ENCODE measurements around the gene FOSL1. TPM values are rescaled to one million over a fixed set of nuclear protein-coding genes. Genes with fewer than 3 reads are reported as not detected.

Gene FOSL1
- total RNA-seq, 4 donors from 2014 or later: 3.2 to 47.2 (median 8.7) TPM; not detected in 1

DNA sequence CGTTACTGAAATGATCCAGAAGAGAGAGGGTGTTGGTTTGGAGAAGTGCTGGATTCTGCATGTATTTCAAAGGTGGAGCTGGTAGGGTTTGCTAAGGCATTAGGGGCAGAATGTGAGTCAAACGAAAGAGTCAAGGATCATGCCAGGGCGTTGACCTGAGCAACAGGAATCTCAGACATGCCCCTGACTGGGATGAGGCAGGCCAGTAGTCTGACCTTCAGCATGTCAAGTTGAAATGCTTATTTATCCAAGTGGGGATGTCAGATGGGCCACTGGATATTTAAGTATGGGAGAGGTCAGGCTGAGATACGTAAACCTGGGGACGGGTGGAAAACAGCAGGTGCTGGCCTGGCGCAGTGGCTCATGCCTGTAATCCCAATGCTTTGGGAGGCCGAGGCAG, 42.3 kb upstream of the FOSL1 start:
- peaks cover 0 to 23% (median 0%) of the 10 kb centered on the region in 4 donors for H3K27me3 ChIP-seq
- no peak overlapping the region for H3K4me3 ChIP-seq
- WGBS: 78% methylated on average over 7 of the region's 7 CpGs
- H3K27ac ChIP-seq (replicated peaks in 1 of 4): no peak overlapping the region
- no peaks in the 10 kb centered on the region for H3K4me1 ChIP-seq
- no peaks in the 10 kb centered on the region for H3K9me3 ChIP-seq
- no peak for DNase-seq (ENCODE audit: extremely low spot score)
- no peaks in the 10 kb centered on the region for H3K36me3 ChIP-seq
- TF ChIP-seq, protein P1, sequence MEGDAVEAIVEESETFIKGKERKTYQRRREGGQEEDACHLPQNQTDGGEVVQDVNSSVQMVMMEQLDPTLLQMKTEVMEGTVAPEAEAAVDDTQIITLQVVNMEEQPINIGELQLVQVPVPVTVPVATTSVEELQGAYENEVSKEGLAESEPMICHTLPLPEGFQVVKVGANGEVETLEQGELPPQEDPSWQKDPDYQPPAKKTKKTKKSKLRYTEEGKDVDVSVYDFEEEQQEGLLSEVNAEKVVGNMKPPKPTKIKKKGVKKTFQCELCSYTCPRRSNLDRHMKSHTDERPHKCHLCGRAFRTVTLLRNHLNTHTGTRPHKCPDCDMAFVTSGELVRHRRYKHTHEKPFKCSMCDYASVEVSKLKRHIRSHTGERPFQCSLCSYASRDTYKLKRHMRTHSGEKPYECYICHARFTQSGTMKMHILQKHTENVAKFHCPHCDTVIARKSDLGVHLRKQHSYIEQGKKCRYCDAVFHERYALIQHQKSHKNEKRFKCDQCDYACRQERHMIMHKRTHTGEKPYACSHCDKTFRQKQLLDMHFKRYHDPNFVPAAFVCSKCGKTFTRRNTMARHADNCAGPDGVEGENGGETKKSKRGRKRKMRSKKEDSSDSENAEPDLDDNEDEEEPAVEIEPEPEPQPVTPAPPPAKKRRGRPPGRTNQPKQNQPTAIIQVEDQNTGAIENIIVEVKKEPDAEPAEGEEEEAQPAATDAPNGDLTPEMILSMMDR (IDR thresholded peaks at IDR 0.05): no peak
- TF ChIP-seq POLR2AphosphoS5 (IDR thresholded peaks at IDR 0.05): no peak
- TF ChIP-seq POLR2A (IDR thresholded peaks at IDR 0.05; ENCODE audit: low read depth): no peak
- no peak for TF ChIP-seq EP300 (IDR thresholded peaks at IDR 0.05)
- intact Hi-C loops (cut with DNase I): no loop called here

- Histone ChIP-seq H3K27ac (replicated peaks in 1 of 4) (no peak overlapping the region), H3K36me3 (no peaks in the 10 kb centered on the region), H3K4me1 (no peaks in the 10 kb centered on the region), H3K27me3 (peaks cover 0 to 19% (median 0%) of the 10 kb centered on the region in 4 donors), H3K4me3 (no peak overlapping the region), H3K9me3 (no peaks in the 10 kb centered on the region)
- no peak for DNase-seq (ENCODE audit: extremely low spot score)
- no peak for TF ChIP-seq POLR2A (IDR thresholded peaks at IDR 0.05; ENCODE audit: low read depth)
- TF ChIP-seq, protein P1 (IDR thresholded peaks at IDR 0.05): no peak
- no peak for TF ChIP-seq POLR2AphosphoS5 (IDR thresholded peaks at IDR 0.05)
- TF ChIP-seq EP300 (IDR thresholded peaks at IDR 0.05): no peak
- WGBS: 80% methylated on average over 9 of the region's 9 CpGs
- intact Hi-C loops (cut with DNase I): no loop called here
Measured at GRCh38 chr11:65941720-65942310, 41.6 kb upstream of the FOSL1 start.

- H3K4me3 ChIP-seq: no peak overlapping the region
- no peak overlapping the region for H3K27ac ChIP-seq (replicated peaks in 1 of 4)
- H3K27me3 ChIP-seq: peaks cover 0 to 18% (median 0%) of the 10 kb centered on the region in 4 donors
- WGBS: 68% methylated on average over 4 of the region's 4 CpGs
- H3K9me3 ChIP-seq: no peaks in the 10 kb centered on the region
- no peak for DNase-seq (ENCODE audit: extremely low spot score)
- intact Hi-C loops (cut with DNase I): no loop called here
- no peaks in the 10 kb centered on the region for H3K36me3 ChIP-seq
- TF ChIP-seq, protein P1 (IDR thresholded peaks at IDR 0.05): no peak
- no peak for TF ChIP-seq EP300 (IDR thresholded peaks at IDR 0.05)
- no peaks in the 10 kb centered on the region for H3K4me1 ChIP-seq
Measured at GRCh38 chr11:65937766-65938165, 37.6 kb upstream of the FOSL1 start.

GRCh38 chr11:65934014-65934413, 33.8 kb upstream of the FOSL1 start:
- no peak overlapping the region for H3K4me3 ChIP-seq
- no peaks in the 10 kb centered on the region for H3K36me3 ChIP-seq
- H3K4me1 ChIP-seq: no peaks in the 10 kb centered on the region
- WGBS: 49% methylated on average over 4 of the region's 4 CpGs
- no peak overlapping the region for H3K27ac ChIP-seq (replicated peaks in 1 of 4)
- H3K9me3 ChIP-seq: no peaks in the 10 kb centered on the region
- peaks cover 0 to 21% (median 0%) of the 10 kb centered on the region in 4 donors for H3K27me3 ChIP-seq
- TF ChIP-seq, protein P1 (IDR thresholded peaks at IDR 0.05): no peak
- no peak for TF ChIP-seq POLR2AphosphoS5 (IDR thresholded peaks at IDR 0.05)
- no peak for TF ChIP-seq POLR2A (IDR thresholded peaks at IDR 0.05; ENCODE audit: low read depth)
- TF ChIP-seq EP300 (IDR thresholded peaks at IDR 0.05): no peak
- intact Hi-C loops (cut with DNase I): no loop called here
- no peak for DNase-seq (ENCODE audit: extremely low spot score)

GRCh38 chr11:65932558-65932919, 32.4 kb upstream of the FOSL1 start:
- H3K4me3 ChIP-seq: no peak overlapping the region
- 36% methylated on average over 9 of the region's 9 CpGs for WGBS
- TF ChIP-seq POLR2A (IDR thresholded peaks at IDR 0.05; ENCODE audit: low read depth) (no peak), POLR2AphosphoS5 (IDR thresholded peaks at IDR 0.05) (no peak), EP300 (IDR thresholded peaks at IDR 0.05) (no peak)
- TF ChIP-seq, protein P1 (IDR thresholded peaks at IDR 0.05): no peak
- no peaks in the 10 kb centered on the region for H3K36me3 ChIP-seq
- DNase-seq (ENCODE audit: extremely low spot score): no peak
- H3K27me3 ChIP-seq: peaks cover 0 to 9% (median 0%) of the 10 kb centered on the region in 4 donors
- no peak overlapping the region for H3K27ac ChIP-seq (replicated peaks in 1 of 4)
- no peaks in the 10 kb centered on the region for H3K4me1 ChIP-seq
- intact Hi-C loops (cut with DNase I): no loop called here
- no peaks in the 10 kb centered on the region for H3K9me3 ChIP-seq
